Measurements from ENCODE around the gene TIMM13.

The TIMM13 gene

GRCh38 chr19:2428321-2428690, 920 bp upstream of the TIMM13 start:
- no peak for DNase-seq (ENCODE audit: low read depth)
- TF ChIP-seq, protein P1, sequence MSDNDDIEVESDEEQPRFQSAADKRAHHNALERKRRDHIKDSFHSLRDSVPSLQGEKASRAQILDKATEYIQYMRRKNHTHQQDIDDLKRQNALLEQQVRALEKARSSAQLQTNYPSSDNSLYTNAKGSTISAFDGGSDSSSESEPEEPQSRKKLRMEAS (IDR thresholded peaks at IDR 0.05; ENCODE audit: low read depth, low read length), result no peak
- TF ChIP-seq MYC (IDR thresholded peaks at IDR 0.05; ENCODE audit: low read depth, low read length) (no peak), POLR2A (IDR thresholded peaks at IDR 0.05; ENCODE audit: extremely low read depth, insufficient read length) (no peak)
- TF ChIP-seq, protein P2, sequence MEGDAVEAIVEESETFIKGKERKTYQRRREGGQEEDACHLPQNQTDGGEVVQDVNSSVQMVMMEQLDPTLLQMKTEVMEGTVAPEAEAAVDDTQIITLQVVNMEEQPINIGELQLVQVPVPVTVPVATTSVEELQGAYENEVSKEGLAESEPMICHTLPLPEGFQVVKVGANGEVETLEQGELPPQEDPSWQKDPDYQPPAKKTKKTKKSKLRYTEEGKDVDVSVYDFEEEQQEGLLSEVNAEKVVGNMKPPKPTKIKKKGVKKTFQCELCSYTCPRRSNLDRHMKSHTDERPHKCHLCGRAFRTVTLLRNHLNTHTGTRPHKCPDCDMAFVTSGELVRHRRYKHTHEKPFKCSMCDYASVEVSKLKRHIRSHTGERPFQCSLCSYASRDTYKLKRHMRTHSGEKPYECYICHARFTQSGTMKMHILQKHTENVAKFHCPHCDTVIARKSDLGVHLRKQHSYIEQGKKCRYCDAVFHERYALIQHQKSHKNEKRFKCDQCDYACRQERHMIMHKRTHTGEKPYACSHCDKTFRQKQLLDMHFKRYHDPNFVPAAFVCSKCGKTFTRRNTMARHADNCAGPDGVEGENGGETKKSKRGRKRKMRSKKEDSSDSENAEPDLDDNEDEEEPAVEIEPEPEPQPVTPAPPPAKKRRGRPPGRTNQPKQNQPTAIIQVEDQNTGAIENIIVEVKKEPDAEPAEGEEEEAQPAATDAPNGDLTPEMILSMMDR (IDR thresholded peaks at IDR 0.05; ENCODE audit: low read depth, low read length), result no peak
- H3K4me3 ChIP-seq (ENCODE audit: low read depth, low read length), result no peak overlapping the region

DNA sequence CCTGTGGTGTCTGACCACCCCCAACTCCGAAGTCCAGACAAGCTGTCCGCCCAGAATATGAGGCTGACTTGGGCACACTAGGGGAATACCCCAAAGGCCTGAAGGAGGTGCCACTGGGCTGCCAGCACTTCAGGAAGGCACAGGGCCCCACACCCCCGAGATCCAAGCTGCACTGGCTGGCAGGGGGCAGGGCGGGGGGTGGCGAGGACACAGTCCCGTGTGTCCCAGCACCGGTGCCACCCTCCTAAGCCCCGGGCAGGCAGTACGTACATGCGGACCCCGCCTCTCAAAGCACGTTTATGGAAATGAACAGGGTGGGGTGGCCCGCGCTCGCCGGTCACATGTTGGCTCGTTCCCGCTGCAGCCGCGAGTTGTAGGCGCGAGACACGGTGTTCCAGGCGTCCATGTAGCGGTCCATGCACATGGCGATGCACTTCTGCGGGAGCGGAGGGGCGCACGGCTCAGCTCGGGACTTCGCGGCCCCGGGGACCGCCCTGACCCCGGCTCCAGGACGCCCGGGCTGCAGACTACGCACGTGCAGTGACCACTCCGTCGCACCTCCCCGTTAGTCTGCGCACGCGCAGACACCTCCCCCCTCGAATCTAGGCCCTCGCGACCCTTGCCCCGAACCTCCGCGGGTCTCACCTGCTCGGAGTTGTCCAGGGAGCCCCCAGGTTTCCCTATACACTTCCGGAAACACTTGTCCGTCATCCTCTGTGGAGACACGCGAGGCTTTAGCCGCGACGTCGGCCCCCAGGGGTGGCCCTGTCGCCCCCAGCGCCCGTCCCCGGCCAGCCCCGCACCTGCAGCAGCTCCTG, 566 bp downstream of the TIMM13 start:
- TF ChIP-seq MYC (IDR thresholded peaks at IDR 0.05; ENCODE audit: low read depth, low read length) (peak; percentile 33; the same call in 1 of the 2 replicates), POLR2A (IDR thresholded peaks at IDR 0.05; ENCODE audit: extremely low read depth, insufficient read length) (no peak)
- TF ChIP-seq, protein P1 (IDR thresholded peaks at IDR 0.05; ENCODE audit: low read depth, low read length), result no peak; the same call in none of the 2 replicates
- TF ChIP-seq, protein P2 (IDR thresholded peaks at IDR 0.05; ENCODE audit: low read depth, low read length), result no peak
- peak overlapping the region; percentile 81 for H3K4me3 ChIP-seq (ENCODE audit: low read depth, low read length)
- peak; percentile 64 for DNase-seq (ENCODE audit: low read depth)

DNA sequence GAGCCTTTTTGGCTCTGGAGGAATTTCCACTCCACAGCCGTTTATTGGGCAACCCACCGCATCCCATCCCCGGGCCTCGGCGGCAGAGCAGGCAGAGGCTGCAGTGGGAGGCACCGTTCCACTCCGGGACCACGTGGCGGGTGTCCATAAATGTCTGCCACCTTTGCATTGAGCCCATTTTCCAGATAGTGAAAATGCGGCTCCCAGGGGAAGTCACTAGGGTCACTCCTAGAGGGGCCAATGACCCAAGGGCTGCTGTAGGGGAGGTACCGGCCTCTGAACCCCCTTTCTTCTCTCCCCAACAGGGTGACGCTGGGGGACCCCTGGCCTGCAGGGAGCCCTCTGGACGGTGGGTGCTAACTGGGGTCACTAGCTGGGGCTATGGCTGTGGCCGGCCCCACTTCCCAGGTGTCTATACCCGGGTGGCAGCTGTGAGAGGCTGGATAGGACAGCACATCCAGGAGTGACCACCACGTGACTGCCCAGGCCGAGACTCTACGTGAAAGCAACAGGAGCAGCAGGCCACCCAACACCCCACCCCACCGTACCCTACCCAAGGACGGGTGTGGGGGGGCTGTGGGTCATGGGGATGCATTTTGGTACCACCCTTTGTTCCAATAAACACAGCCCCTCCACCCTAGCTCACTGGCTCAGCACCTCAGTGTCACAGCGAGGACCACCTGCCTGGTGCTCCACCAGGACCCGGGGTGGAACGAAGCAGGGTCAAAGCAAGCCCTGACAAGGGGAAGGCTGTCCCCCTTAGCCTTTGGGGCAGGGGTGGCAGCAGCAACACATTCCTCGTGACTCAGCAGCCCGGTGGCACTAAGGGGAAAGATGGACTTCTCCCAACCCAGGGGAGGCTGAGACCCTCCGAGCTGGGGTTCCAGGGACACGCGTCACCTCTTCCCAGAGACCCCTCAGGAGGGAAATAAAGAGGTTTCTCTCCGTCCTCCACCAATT, 1.5 kb downstream of the TIMM13 start:
- DNase-seq (ENCODE audit: low read depth), result no peak
- peak overlapping the region; percentile 81 for H3K4me3 ChIP-seq (ENCODE audit: low read depth, low read length)
- no peak for TF ChIP-seq POLR2A (IDR thresholded peaks at IDR 0.05; ENCODE audit: extremely low read depth, insufficient read length)

DNA sequence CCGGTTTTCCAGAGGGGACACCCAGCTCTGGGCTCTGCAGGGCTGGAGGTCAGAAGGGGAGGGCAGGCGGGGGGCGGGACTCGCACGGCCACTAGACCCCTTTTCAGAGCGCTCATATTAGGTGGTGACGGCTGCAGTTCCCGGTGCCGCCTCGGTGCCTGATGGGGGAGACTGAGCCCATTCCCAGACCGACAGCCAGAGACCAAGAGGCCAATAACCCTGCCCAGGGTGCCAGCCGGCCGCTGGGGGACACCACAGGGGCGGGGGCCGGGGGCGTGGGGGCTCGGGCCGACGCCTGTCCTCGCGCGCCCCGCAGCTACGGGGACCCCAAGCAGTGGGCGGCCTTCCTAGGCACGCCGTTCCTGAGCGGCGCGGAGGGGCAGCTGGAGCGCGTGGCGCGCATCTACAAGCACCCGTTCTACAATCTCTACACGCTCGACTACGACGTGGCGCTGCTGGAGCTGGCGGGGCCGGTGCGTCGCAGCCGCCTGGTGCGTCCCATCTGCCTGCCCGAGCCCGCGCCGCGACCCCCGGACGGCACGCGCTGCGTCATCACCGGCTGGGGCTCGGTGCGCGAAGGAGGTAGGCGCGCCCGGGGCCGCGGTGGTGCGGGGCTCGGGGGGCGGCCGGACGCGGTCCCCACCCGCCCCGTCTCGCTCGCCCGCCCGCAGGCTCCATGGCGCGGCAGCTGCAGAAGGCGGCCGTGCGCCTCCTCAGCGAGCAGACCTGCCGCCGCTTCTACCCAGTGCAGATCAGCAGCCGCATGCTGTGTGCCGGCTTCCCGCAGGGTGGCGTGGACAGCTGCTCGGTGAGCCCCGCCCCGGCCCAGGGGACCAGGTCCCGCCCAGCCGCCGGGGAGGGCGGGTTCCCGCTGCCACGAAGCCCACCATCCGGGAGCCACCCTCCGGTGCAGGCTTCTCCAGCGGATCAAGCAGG, 2.4 kb downstream of the TIMM13 start:
- peak; percentile 68 for DNase-seq (ENCODE audit: low read depth)
- TF ChIP-seq MYC (IDR thresholded peaks at IDR 0.05; ENCODE audit: low read depth, low read length) (no peak), POLR2A (IDR thresholded peaks at IDR 0.05; ENCODE audit: extremely low read depth, insufficient read length) (no peak)
- TF ChIP-seq, protein P1 (IDR thresholded peaks at IDR 0.05; ENCODE audit: low read depth, low read length), result no peak
- TF ChIP-seq, protein P2 (IDR thresholded peaks at IDR 0.05; ENCODE audit: low read depth, low read length), result no peak
- peak overlapping the region; percentile 81 for H3K4me3 ChIP-seq (ENCODE audit: low read depth, low read length)

- no peak for DNase-seq (ENCODE audit: low read depth)
- no peak overlapping the region for H3K4me3 ChIP-seq (ENCODE audit: low read depth, low read length)
- no peak for TF ChIP-seq MYC (IDR thresholded peaks at IDR 0.05; ENCODE audit: low read depth, low read length)
- TF ChIP-seq, protein P2 (IDR thresholded peaks at IDR 0.05; ENCODE audit: low read depth, low read length), result no peak
These were observed 3.3 kb downstream of the TIMM13 start for GRCh38 chr19:2423915-2424685.
